ENCODE data around the gene SERPINB10. TPM values are rescaled to one million over a fixed set of nuclear protein-coding genes. Genes with fewer than 3 reads are reported as not detected.

SERPINB10 gene
- polyA plus RNA-seq (2011; rRNA removed), result 0.19 TPM in 1 of 2 replicates, not detected in the other
- not detected in 2 replicates for polyA minus RNA-seq (2011; rRNA and poly(A)+ RNA removed)

GRCh38 chr18:63907664-63908063 is at the start of gene SERPINB10:
TSS of gene SERPINB10 (plus strand) at chr18:63907958. CDS start at chr18:63915511, 7,553 bp downstream.
- Histone ChIP-seq H3K9me3 (ENCODE audit: control insufficient read depth, insufficient read depth, low read length) (no peaks in the 10 kb centered on the region), H3K27me3 (ENCODE audit: control insufficient read depth, insufficient read depth, low read length) (no peaks in the 10 kb centered on the region), H3K4me3 (ENCODE audit: low read depth, low read length) (no peak within 1 kb of the TSS), H3K27ac (ENCODE audit: low read depth, low read length) (no peak within 1 kb of the TSS)
- ChIA-PET POLR2A (no interaction called here), CTCF (interaction anchor here (0.8 kb wide), 1 partner anchor 56 kb away, joined by 4 read pairs; no protein-coding TSS in a partner anchor)
- no peak for TF ChIP-seq CTCF (IDR thresholded peaks at IDR 0.05; ENCODE audit: low read depth, low read length)
- no peak for DNase-seq (ENCODE audit: low read depth, low spot score)

- H3K4me3 ChIP-seq (ENCODE audit: low read depth, low read length), result no peak overlapping the region
- no peak overlapping the region for H3K27ac ChIP-seq (ENCODE audit: low read depth, low read length)
- no peaks in the 10 kb centered on the region for H3K27me3 ChIP-seq (ENCODE audit: control insufficient read depth, insufficient read depth, low read length)
- no peak for TF ChIP-seq CTCF (IDR thresholded peaks at IDR 0.05; ENCODE audit: low read depth, low read length)
- DNase-seq (ENCODE audit: low read depth, low spot score), result no peak
- CTCF ChIA-PET, result interaction anchor here (0.6 to 2.8 kb wide), 4 partner anchors 10 to 535 kb away, joined by 3 to 12 read pairs (median 4); no protein-coding TSS in a partner anchor
- POLR2A ChIA-PET, result interaction anchor here (0.6 to 0.7 kb wide), 2 partner anchors 29 to 344 kb away, joined by 4 to 5 read pairs; partner anchors contain the start of gene SERPINB2
- H3K9me3 ChIP-seq (ENCODE audit: control insufficient read depth, insufficient read depth, low read length), result no peaks in the 10 kb centered on the region
Measured at GRCh38 chr18:63858456-63858855, 49.3 kb upstream of the SERPINB10 start.

- no peak for DNase-seq (ENCODE audit: low read depth, low spot score)
- Histone ChIP-seq H3K4me3 (ENCODE audit: low read depth, low read length) (no peak overlapping the region), H3K27me3 (ENCODE audit: control insufficient read depth, insufficient read depth, low read length) (no peaks in the 10 kb centered on the region), H3K9me3 (ENCODE audit: control insufficient read depth, insufficient read depth, low read length) (no peaks in the 10 kb centered on the region), H3K27ac (ENCODE audit: low read depth, low read length) (no peak overlapping the region)
- no peak for TF ChIP-seq CTCF (IDR thresholded peaks at IDR 0.05; ENCODE audit: low read depth, low read length)
- CTCF ChIA-PET, result interaction anchor here (0.5 to 2.8 kb wide), 2 partner anchors 12 kb away, joined by 5 to 12 read pairs; no protein-coding TSS in a partner anchor
- POLR2A ChIA-PET, result no interaction called here
Measured at GRCh38 chr18:63859781-63860475, 47.8 kb upstream of the SERPINB10 start.

- Histone ChIP-seq H3K9me3 (ENCODE audit: control insufficient read depth, insufficient read depth, low read length) (no peaks in the 10 kb centered on the region), H3K27ac (ENCODE audit: low read depth, low read length) (no peak overlapping the region), H3K4me3 (ENCODE audit: low read depth, low read length) (no peak overlapping the region), H3K27me3 (ENCODE audit: control insufficient read depth, insufficient read depth, low read length) (no peaks in the 10 kb centered on the region)
- ChIA-PET CTCF (interaction anchor here (0.5 kb wide), 1 partner anchor 13 kb away, joined by 5 read pairs; no protein-coding TSS in a partner anchor), POLR2A (no interaction called here)
- no peak for TF ChIP-seq CTCF (IDR thresholded peaks at IDR 0.05; ENCODE audit: low read depth, low read length)
- no peak for DNase-seq (ENCODE audit: low read depth, low spot score)
Measured at GRCh38 chr18:63860531-63860930, 47.2 kb upstream of the SERPINB10 start.
